PFSK-1 (cell line): ENCODE results near the gene C1QL4.

ENCODE experiments used
- FOXP2 ChIP-seq: optimal IDR thresholded peaks from 2 replicates; pipeline ENCODE3; 2011; ENCODE audit warnings: borderline replicate concordance, control low read depth, inconsistent platforms; ENCODE audit not compliant: insufficient read depth; ENCODE audit errors: extremely low read length, extremely low read depth
- POLR2AphosphoS5 ChIP-seq: IDR thresholded peaks from 2 replicates; pipeline ENCODE4 v1.6.1; 2012; ENCODE audit warnings: low read depth, mild to moderate bottlenecking, control low read depth, low read length, moderate library complexity
- REST ChIP-seq, 2 experiments: IDR thresholded peaks; 2 replicates each; pipeline versions ENCODE4 v1.6.1 to v1.8.0; 2011 to 2012; ENCODE audit warnings: low read depth in 2 of 2, low read length in 2 of 2, control low read depth in 1 of 2, inconsistent platforms in 1 of 2, mild to moderate bottlenecking in 1 of 2, moderate library complexity in 1 of 2; ENCODE audit not compliant: insufficient read depth in 1 of 2
- SIN3A ChIP-seq: IDR thresholded peaks from 2 replicates; pipeline ENCODE4 v1.6.1; 2012; ENCODE audit warnings: mild to moderate bottlenecking, low read length, moderate library complexity, borderline replicate concordance; ENCODE audit not compliant: insufficient read depth
- TAF1 ChIP-seq: IDR thresholded peaks from 2 replicates; pipeline ENCODE4 v1.6.1; 2012; ENCODE audit warnings: low read length, control low read depth, borderline replicate concordance; ENCODE audit not compliant: insufficient read depth

Gene C1QL4

DNA sequence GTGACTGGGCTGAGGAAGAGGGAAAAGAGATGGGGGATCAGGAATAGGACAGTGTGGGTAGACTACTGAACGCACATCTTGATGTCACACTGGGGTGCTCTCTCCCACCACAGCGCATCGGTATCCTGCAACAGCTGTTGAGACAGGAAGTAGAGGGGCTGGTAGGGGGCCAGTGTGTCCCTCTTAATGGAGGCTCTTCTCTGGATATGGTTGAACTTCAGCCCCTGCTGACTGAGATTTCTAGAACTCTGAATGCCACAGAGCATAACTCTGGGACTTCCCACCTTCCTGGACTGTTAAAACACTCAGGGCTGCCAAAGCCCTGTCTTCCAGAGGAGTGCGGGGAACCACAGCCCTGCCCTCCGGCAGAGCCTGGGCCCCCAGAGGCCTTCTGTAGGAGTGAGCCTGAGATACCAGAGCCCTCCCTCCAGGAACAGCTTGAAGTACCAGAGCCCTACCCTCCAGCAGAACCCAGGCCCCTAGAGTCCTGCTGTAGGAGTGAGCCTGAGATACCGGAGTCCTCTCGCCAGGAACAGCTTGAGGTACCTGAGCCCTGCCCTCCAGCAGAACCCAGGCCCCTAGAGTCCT, 6.9 kb downstream of the C1QL4 start:
- TF ChIP-seq REST (IDR thresholded peaks at IDR 0.05; ENCODE audit: insufficient read depth in 1 of 2, low read depth in 2 of 2, low read length in 2 of 2): no peak

- TF ChIP-seq POLR2AphosphoS5 (no peak), REST (IDR thresholded peaks at IDR 0.05; ENCODE audit: insufficient read depth in 1 of 2, low read depth in 2 of 2, low read length in 2 of 2) (no peak), TAF1 (no peak), SIN3A (no peak), FOXP2 (no peak)
Observed at GRCh38 chr12:49328816-49329215, 8.2 kb downstream of the C1QL4 start.

- no peak for TF ChIP-seq TAF1
- TF ChIP-seq FOXP2: no peak
- TF ChIP-seq REST (IDR thresholded peaks at IDR 0.05; ENCODE audit: insufficient read depth in 1 of 2, low read depth in 2 of 2, low read length in 2 of 2): no peak
- TF ChIP-seq POLR2AphosphoS5: no peak
- no peak for TF ChIP-seq SIN3A
Observed at GRCh38 chr12:49327887-49328286, 9.1 kb downstream of the C1QL4 start.

DNA sequence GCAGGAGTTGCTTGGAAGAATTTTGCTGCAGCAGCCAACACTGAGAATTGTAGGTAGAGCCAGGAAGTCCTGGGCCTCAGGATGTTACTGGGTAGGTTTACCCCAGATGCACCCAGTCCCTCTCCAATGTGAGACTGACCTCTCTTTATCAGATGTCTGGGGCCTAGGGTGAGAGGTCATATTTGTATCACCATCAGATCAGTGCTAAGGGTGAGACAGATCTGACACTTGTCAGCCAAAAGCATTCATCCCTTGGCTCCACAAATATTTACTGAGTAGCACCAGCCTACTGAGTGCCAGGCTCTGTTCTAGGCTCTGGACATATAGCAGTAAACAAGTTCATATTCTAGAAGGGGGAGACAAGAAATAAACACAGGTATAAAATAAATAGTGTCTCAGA, 9.6 kb downstream of the C1QL4 start:
- no peak for TF ChIP-seq POLR2AphosphoS5
- no peak for TF ChIP-seq FOXP2
- TF ChIP-seq REST (IDR thresholded peaks at IDR 0.05; ENCODE audit: insufficient read depth in 1 of 2, low read depth in 2 of 2, low read length in 2 of 2): no peak
- no peak for TF ChIP-seq TAF1
- TF ChIP-seq SIN3A: no peak

DNA sequence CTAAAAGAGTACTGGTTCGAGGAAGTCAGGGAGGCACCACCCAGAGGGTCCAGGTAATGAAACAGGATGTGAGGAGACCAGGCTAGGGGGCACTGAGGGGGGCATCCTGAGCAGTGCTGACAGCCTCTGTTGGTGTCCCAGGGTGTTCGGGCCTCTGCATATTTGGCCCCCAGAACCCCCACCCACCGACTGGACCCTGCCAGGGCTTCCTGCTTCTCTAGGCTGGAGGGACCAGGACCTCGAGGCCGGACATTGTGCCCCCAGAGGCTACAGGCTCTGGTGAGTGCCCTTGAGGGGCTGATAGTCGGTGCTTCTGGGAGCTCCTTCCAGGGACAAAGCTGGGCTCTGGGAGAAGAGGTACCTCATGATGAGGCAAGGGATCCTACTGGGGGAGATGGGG, 11.4 kb downstream of the C1QL4 start:
- no peak for TF ChIP-seq REST (IDR thresholded peaks at IDR 0.05; ENCODE audit: insufficient read depth in 1 of 2, low read depth in 2 of 2, low read length in 2 of 2)
- no peak for TF ChIP-seq POLR2AphosphoS5
